B cell (primary cell): ENCODE results near the gene GATA5. TPM values are rescaled to one million over a fixed set of nuclear protein-coding genes. Genes with fewer than 3 reads are reported as not detected.

ENCODE experiments used
- ATAC-seq: fragments of 200-7000 bp; cut with Tn5 transposase; one replicate; pipeline ENCODE4 v1.10.0; 2021; ENCODE audit warnings: low read depth, mild to moderate bottlenecking, moderate number of reproducible peaks, moderate library complexity
- CTCF ChIA-PET: fragments of 350-600 bp; sonication (Branson Sonifier 250); formaldehyde crosslinking; loops from one replicate; lab custom pipeline; 2021; ENCODE audit warnings: antibody characterized with exemption, inconsistent platforms; lab: Charles Lee
- POLR2A ChIA-PET: fragments of 350-600 bp; sonication (Branson Sonifier 250); formaldehyde crosslinking; loops from one replicate; lab custom pipeline; 2021; ENCODE audit warnings: antibody characterized with exemption; lab: Charles Lee
- DNase-seq: peaks from one replicate; pipeline ENCODE4 v3.0.0; 2013
- H2AFZ ChIP-seq: 2 replicates; pipeline ENCODE4 v1.6.1; 2012; ENCODE audit warnings: mild to moderate bottlenecking, low read depth, low read length; ENCODE audit not compliant: insufficient read depth, poor library complexity, severe bottlenecking
- H3K27ac ChIP-seq, 2 donors: 1 replicate in 1 of 2; 2 replicates in 1 of 2; pipeline ENCODE4 v1.5.1; 2012 to 2013; ENCODE audit warnings: low read length in 2 of 2, mild to moderate bottlenecking in 2 of 2, moderate library complexity in 1 of 2
- H3K27me3 ChIP-seq, 4 experiments: fragments of 200-600 bp in 1 of 4; sonication (generic) in 1 of 4; replicated peaks in 1 of 4; 1 replicate in 2 of 4; 2 replicates in 2 of 4; pipeline versions ENCODE4 v1.6.1 to v1.7.0; 2013 to 2016; ENCODE audit warnings: low read length in 3 of 4, mild to moderate bottlenecking in 2 of 4, mixed read lengths in 1 of 4, moderate library complexity in 1 of 4; ENCODE audit not compliant: insufficient read depth in 4 of 4, control insufficient read depth in 3 of 4; ENCODE audit errors: control extremely low read depth in 1 of 4
- H3K36me3 ChIP-seq, 2 experiments: replicated peaks in 1 of 2; 1 replicate in 1 of 2; 2 replicates in 1 of 2; pipeline versions ENCODE4 v1.6.1 to v1.7.1; 2013; ENCODE audit warnings: low read length in 1 of 2; ENCODE audit not compliant: insufficient read depth in 2 of 2, control insufficient read depth in 1 of 2; ENCODE audit errors: control extremely low read depth in 1 of 2, extremely low read depth in 1 of 2
- H3K4me1 ChIP-seq, 2 donors: fragments of 200-600 bp in 1 of 2; sonication (generic) in 1 of 2; 1 replicate in 1 of 2; 2 replicates in 1 of 2; pipeline versions ENCODE4 v1.5.1 to v1.6.1; 2013 to 2017; ENCODE audit warnings: low read length in 2 of 2; ENCODE audit not compliant: control insufficient read depth in 2 of 2, insufficient read depth in 2 of 2
- H3K4me2 ChIP-seq: replicated peaks from 2 replicates; pipeline ENCODE3; 2012; ENCODE audit warnings: mild to moderate bottlenecking, low read depth, low read length; ENCODE audit not compliant: poor library complexity, severe bottlenecking
- H3K4me3 ChIP-seq, 5 experiments: fragments of 200-600 bp in 1 of 5; sonication (generic) in 1 of 5; 1 replicate in 3 of 5; 2 replicates in 2 of 5; pipeline versions ENCODE4 v1.5.1 to v1.7.0; 2011 to 2016; ENCODE audit warnings: low read length in 4 of 5, mild to moderate bottlenecking in 4 of 5, low read depth in 2 of 5, control low read depth in 1 of 5, moderate library complexity in 1 of 5; ENCODE audit not compliant: insufficient read depth in 1 of 5; ENCODE audit errors: control extremely low read depth in 1 of 5, extremely low read depth in 1 of 5
- H3K79me2 ChIP-seq: fragments of 200-600 bp; sonication (generic); one replicate; pipeline ENCODE4 v1.6.0; 2016; ENCODE audit warnings: low read length; ENCODE audit not compliant: control insufficient read depth, insufficient read depth
- H3K9ac ChIP-seq: fragments of 200-600 bp; sonication (generic); 2 replicates; pipeline ENCODE4 v1.6.1; 2017; ENCODE audit warnings: mild to moderate bottlenecking, low read length, moderate library complexity
- H3K9me3 ChIP-seq, 3 donors: one replicate each; pipeline versions ENCODE4 v1.6.1 to v1.7.1; 2013; ENCODE audit warnings: low read length in 2 of 3; ENCODE audit not compliant: control insufficient read depth in 2 of 3, insufficient read depth in 1 of 3; ENCODE audit errors: control extremely low read depth in 1 of 3
- H4K20me1 ChIP-seq: 2 replicates; pipeline ENCODE4 v1.6.0; 2012; ENCODE audit warnings: mild to moderate bottlenecking, low read length; ENCODE audit not compliant: insufficient read depth, control insufficient read depth, poor library complexity, severe bottlenecking
- H3K27ac Mint-ChIP-seq: one replicate; pipeline ENCODE4 v1.8.0; 2021; ENCODE audit warnings: mixed read lengths
- H3K27me3 Mint-ChIP-seq: one replicate; pipeline ENCODE4 v1.8.0; 2021; ENCODE audit warnings: mixed read lengths
- H3K4me1 Mint-ChIP-seq: one replicate; pipeline ENCODE4 v1.8.0; 2021; ENCODE audit warnings: mixed read lengths
- H3K4me3 Mint-ChIP-seq: one replicate; pipeline ENCODE4 v1.8.0; 2021; ENCODE audit warnings: mixed read lengths
- H3K9me3 Mint-ChIP-seq: one replicate; pipeline ENCODE4 v1.8.0; 2022; ENCODE audit warnings: mixed read lengths; ENCODE audit not compliant: insufficient read depth
- CTCF ChIP-seq: fragments of 200-600 bp; IDR thresholded peaks from one replicate; pipeline ENCODE4 v1.8.0; 2022; ENCODE audit warnings: antibody characterized with exemption, mild to moderate bottlenecking
- EZH2 ChIP-seq: IDR thresholded peaks from 2 replicates; pipeline ENCODE4 v1.6.1; 2012; ENCODE audit warnings: borderline replicate concordance, low read depth, mild to moderate bottlenecking, moderate library complexity, low read length; ENCODE audit not compliant: insufficient read depth, poor library complexity, severe bottlenecking
- WGBS: methylation state at CpG from one replicate; pipeline ENCODE4 v1.1.5; 2013; ENCODE audit warnings: missing lambda C conversion rate; ENCODE audit not compliant: insufficient coverage; 5-methylcytosine and 5-hydroxymethylcytosine counted together
- intact Hi-C: fragments of 100-400 bp; cut with micrococcal nuclease; formaldehyde crosslinking; loops from one replicate; pipeline ENCODE4 v1.10.0; 2022
- polyA plus RNA-seq: library from polyadenylated mRNA; depleted of rRNA; stranded (reverse); fragments of >200 nt; gene quantifications from 2 replicates; pipeline ENCODE4 v1.2.3, GENCODE V29; 2012
- total RNA-seq, 2 donors: library from RNA; stranded (reverse); fragments of 120-200 nt in 1 of 2; gene quantifications; 1 replicate in 1 of 2; 2 replicates in 1 of 2; pipeline versions ENCODE4 v1.2.3 to v1.2.4, GENCODE V29; 2013 to 2022

Gene GATA5
- total and polyA plus RNA-seq, 2 donors (not counting 1 experiment from before 2014, with no cell fraction given) = not detected

- no peak for TF ChIP-seq CTCF
- TF ChIP-seq EZH2 = no peak
- H3K36me3 ChIP-seq = no peaks in the 10 kb centered on the region
- H3K27ac ChIP-seq = no peak overlapping the region
- no peak overlapping the region for H3K4me3 ChIP-seq
- ATAC-seq (no peak), DNase-seq (no peak)
- no peaks in the 10 kb centered on the region for H3K79me2 ChIP-seq
- CTCF ChIA-PET = no interaction called here
- H3K9ac ChIP-seq = no peak overlapping the region
- no peaks in the 10 kb centered on the region for H3K4me1 ChIP-seq
- Mint-ChIP-seq H3K9me3 (no peaks in the 10 kb centered on the region), H3K4me3 (no peak overlapping the region), H3K27me3 (peaks cover 12% of the 10 kb centered on the region), H3K4me1 (no peaks in the 10 kb centered on the region), H3K27ac (no peak overlapping the region)
- POLR2A ChIA-PET = no interaction called here
- no peaks in the 10 kb centered on the region for H4K20me1 ChIP-seq
- H2AFZ ChIP-seq = no peak overlapping the region
- H3K9me3 ChIP-seq = no peaks in the 10 kb centered on the region
- intact Hi-C loops = no loop called here
- H3K27me3 ChIP-seq = no peaks in the 10 kb centered on the region
- WGBS = 76% methylated on average over 8 of the region's 10 CpGs
- no peak overlapping the region for H3K4me2 ChIP-seq
Observed at GRCh38 chr20:62451156-62451767, 24.5 kb downstream of the GATA5 start.

DNA sequence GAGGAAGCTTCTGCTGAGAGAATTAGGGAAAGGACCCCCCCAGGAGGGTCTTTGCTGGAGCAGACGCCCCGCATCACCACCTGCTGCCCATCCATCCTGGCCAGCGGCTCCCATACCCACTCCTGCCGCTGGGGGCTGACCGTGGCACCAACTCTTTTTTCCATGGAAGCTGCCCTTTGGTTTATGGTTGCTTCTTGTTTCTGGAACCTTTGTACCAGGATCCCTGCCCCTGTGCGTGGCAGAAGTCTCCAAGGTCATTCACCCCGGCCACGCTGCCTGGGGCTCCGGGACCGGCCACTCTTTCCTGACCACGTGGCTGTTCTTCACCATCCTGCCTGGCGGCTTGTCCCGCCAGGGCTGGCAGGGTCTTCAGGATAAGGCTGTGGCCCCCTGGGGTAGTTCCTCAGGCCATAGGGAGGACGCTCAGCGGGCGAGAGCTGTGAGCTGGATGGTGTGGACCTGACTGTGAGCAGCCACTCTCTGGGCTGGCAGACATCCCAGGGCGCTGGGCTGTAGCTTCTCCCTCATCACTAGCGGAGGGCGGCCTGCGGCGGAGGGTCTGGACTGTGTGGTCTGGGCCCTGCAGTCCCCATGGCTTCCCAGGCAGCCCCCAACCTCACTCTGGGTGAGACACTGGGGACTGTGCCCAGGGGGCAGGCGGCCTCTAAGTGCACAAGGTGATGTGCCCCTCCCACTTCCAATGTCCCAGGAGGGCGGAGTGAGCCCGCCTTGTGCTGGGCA is 25.7 kb downstream of the GATA5 start:
- Histone ChIP-seq H3K9me3 (no peaks in the 10 kb centered on the region), H3K4me3 (no peak overlapping the region), H3K36me3 (no peaks in the 10 kb centered on the region), H2AFZ (no peak overlapping the region), H3K27me3 (no peaks in the 10 kb centered on the region), H3K4me1 (no peaks in the 10 kb centered on the region), H4K20me1 (no peaks in the 10 kb centered on the region), H3K79me2 (no peaks in the 10 kb centered on the region), H3K9ac (no peak overlapping the region), H3K4me2 (no peak overlapping the region), H3K27ac (no peak overlapping the region)
- no peak for TF ChIP-seq CTCF
- no peak for TF ChIP-seq EZH2
- ATAC-seq = no peak
- no peaks in the 10 kb centered on the region for H3K4me1 Mint-ChIP-seq
- H3K27me3 Mint-ChIP-seq = peaks cover 10% of the 10 kb centered on the region
- CTCF ChIA-PET = no interaction called here
- no peak overlapping the region for H3K27ac Mint-ChIP-seq
- H3K4me3 Mint-ChIP-seq = no peak overlapping the region
- no peaks in the 10 kb centered on the region for H3K9me3 Mint-ChIP-seq
- intact Hi-C loops = no loop called here
- DNase-seq = no peak
- WGBS = 82% methylated on average over 24 of the region's 24 CpGs
- POLR2A ChIA-PET = no interaction called here
